ENCODE data around the gene CSTF3.

- TF ChIP-seq CEBPZ (IDR thresholded peaks at IDR 0.05; ENCODE audit: low read depth, low read length) (no peak), EP300 (IDR thresholded peaks at IDR 0.05; ENCODE audit: borderline replicate concordance in 1 of 2, control insufficient read depth in 1 of 2, low read depth in 2 of 2, low read length in 2 of 2) (no peak), ZNF274 (IDR thresholded peaks at IDR 0.05; ENCODE audit: insufficient read depth, insufficient read length) (no peak), ASH2L (IDR thresholded peaks at IDR 0.05; ENCODE audit: borderline replicate concordance, low read depth) (no peak), CTCF (IDR thresholded peaks at IDR 0.05 in 2 of 3, conservative IDR thresholded peaks at IDR 0.05 in 1 of 3; ENCODE audit: control insufficient read depth in 2 of 3, extremely low read depth in 1 of 3, insufficient read depth in 1 of 3, low read depth in 3 of 3, low read length in 3 of 3) (no peak), REST (IDR thresholded peaks at IDR 0.05; ENCODE audit: low read depth, low read length) (no peak)
Observed at GRCh38 chr11:33133761-33134160, 27.5 kb downstream of the CSTF3 start.

Data from GM12878 (cell line).